Cardiac fibroblast (primary cell): ENCODE measurements around the gene DNAAF8.
A peak's percentile ranks its signal among the peaks of the same experiment; 100 is the strongest.

ENCODE experiments used
- DNase-seq, 2 donors: peaks; one replicate each; pipeline versions ENCODE4 v3.0.0 to v3.0.0-alpha.2; 2010; ENCODE audit warnings: low read depth in 2 of 2
- H3K4me3 ChIP-seq, 2 donors: replicated peaks in 1 of 2; 1 replicate in 1 of 2; 2 replicates in 1 of 2; pipeline ENCODE4 v1.5.1; 2011; ENCODE audit warnings: low read depth in 2 of 2, low read length in 2 of 2, mild to moderate bottlenecking in 2 of 2, moderate library complexity in 1 of 2
- TF ChIP-seq, protein P1 (sequence below): IDR thresholded peaks from one replicate; pipeline ENCODE4 v1.5.1; 2011; ENCODE audit warnings: low read depth, mild to moderate bottlenecking, low read length, inconsistent platforms

DNAAF8 gene

DNA sequence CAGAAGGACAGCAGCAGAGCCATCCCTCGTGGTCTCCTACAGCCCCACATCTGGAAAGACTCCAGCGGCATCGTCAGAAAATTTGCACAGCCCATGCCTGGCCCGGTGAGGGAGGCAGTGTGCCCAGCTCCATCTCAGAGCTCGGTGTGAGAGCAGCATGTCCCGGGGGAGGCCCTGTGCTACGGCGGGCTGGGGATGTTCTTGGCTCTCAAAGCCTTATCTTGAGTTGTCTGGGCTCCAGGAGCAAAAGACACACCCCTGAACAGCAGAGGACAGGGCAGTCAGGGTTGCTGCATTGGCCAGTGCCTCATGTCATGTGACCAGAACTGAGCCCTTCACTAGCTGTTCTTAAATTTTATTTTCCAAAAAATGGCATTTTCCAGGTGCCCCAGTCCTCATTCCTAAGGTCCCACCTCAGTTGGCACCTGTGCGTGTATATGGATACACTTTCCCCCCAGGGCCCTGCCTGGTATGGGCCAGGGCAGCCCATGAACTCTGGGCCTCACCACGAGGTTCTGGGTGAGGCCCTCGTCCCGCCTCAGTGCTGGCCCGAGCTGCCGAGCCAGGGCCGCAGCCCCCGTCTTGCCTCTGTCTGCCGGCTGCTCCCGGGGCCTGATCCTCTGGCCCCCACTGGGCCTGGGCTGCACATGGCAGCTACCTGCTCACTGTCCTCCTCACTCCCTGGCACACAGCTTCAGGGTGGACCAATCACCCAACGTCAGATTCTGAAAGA, 38.0 kb upstream of the DNAAF8 start:
- H3K4me3 ChIP-seq, result no peak overlapping the region
- DNase-seq, result peak in 1 of 2 donors; percentile 51
- TF ChIP-seq, protein P1, sequence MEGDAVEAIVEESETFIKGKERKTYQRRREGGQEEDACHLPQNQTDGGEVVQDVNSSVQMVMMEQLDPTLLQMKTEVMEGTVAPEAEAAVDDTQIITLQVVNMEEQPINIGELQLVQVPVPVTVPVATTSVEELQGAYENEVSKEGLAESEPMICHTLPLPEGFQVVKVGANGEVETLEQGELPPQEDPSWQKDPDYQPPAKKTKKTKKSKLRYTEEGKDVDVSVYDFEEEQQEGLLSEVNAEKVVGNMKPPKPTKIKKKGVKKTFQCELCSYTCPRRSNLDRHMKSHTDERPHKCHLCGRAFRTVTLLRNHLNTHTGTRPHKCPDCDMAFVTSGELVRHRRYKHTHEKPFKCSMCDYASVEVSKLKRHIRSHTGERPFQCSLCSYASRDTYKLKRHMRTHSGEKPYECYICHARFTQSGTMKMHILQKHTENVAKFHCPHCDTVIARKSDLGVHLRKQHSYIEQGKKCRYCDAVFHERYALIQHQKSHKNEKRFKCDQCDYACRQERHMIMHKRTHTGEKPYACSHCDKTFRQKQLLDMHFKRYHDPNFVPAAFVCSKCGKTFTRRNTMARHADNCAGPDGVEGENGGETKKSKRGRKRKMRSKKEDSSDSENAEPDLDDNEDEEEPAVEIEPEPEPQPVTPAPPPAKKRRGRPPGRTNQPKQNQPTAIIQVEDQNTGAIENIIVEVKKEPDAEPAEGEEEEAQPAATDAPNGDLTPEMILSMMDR, result no peak

DNA sequence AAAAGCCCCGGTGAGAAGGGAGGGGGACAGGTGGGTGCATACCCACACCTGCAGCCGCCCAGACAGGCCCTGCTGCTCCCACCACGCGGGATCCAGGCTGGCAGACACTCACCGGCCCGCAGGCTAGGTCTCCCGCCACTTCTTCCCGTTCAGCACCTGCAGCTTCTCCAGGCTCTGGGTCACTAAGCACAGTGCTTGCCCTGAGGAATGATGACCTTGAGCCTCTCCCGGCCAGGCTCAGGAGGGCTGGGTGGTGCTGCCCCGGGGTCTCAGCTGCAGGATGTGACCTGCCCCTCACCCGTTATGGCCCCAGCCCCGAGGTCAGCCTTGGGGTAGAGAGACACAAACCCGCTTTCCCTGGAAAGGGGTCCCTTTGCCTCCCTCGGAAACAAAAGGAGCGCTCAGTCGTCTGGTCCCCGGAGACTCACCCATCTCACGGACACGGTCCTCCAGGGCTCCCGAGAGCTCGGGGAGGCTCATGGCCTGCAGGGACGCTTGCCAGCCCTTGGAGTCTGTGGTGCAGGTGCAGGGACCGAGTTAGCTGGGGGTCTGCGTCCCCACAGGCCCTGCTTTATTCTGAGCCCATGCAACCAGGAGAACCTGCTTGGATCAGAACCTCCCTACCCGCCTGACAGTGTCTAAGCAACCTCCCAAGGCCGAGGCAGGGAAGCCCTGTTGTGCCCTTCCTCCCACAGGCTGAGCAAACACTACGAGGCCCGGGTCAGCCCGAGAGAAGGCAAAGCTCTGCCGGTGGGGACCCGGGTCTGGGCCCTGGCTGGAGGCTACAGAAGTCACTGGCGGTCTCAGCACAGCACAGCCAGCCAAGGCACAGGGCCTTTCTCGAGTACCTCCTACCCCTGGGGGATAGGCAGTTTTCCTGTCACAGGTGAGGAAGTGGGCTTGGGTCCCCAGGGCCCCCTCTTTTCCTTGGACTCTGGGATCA, 37.2 kb upstream of the DNAAF8 start:
- TF ChIP-seq, protein P1, result no peak
- no peak for DNase-seq
- no peak overlapping the region for H3K4me3 ChIP-seq

DNA sequence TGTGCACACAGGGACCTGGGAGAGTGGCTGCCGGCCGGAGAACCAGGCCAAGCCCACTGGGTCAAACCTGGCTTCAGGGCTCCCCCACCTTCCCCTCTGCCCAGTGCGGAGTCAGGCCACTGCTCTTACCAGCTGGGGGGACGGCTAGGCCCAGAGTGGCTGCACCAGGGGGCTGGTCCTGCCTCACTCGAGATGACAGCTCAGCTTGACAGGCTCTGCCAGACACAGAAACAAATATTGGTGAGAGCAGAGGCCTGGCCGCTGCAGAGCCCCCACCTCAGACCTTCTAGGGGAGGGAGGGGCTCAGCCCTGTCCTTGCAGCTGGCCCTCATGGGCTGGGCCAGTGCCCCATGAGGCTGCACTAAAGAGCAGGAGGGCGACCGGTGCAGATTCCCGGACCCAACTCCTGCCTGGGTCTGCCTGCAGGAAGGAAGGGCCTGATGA, 36.5 kb upstream of the DNAAF8 start:
- TF ChIP-seq, protein P1, result no peak
- H3K4me3 ChIP-seq, result no peak overlapping the region
- no peak for DNase-seq

DNA sequence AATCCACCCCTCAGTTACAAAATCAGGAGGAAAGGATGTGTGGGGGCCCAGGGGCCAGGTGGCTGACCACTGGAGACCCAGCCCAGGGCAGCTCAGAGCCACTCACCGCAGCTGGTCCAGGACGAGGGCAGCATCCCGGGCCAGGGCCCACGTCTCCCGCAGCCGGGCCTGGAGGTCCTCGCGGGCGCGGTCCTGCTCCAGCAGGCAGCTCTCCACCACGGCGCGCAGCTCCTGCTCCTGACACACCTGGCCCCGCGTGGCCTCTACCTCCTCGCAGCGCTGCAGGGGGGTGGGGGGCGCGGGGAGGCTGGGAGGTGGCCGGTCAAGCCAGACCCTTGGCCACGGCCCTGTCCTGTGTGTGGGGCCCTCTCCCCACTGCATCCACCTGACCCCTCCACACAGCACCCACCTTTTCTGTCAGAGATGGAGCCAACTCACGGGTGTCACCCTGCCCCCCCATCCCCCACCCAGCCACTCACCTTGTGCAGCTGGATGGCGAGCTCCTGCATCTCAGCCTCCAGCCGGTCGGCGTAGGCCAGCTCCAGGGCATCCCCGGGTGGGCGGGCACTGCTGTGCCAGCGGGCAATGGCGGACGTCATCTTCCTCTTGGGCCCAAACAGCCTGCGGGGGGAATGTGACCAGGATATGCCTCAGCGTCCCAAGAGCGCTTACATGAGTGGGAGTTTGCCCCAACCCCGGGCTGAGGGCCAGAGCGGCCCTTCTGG, 35.9 kb upstream of the DNAAF8 start:
- TF ChIP-seq, protein P1, result no peak
- no peak overlapping the region for H3K4me3 ChIP-seq
- no peak for DNase-seq

DNA sequence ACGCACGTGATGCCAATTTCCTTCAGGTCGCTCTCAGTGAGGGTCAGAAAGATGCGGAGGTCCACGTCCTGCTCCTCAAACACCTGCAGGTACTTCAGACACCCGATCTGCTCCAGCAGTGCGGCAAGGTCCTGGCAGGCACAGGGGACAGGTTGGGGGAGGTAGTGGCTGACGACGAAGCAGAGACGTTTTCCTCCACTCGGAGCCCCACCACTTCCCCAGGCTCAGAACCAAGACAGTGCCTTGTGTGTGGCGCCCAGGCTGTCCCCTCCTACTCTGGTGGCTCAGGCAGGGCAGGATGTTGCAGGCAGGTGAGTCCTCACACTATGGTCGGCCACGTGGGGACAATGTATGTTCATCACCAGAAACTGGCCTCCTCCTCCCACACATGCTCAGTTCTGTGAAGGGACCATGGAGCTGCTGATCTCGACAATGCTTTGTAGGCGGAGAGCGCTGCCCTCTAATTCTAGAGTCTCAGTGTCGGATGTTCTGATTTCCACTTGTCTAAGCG, 35.2 kb upstream of the DNAAF8 start:
- no peak overlapping the region for H3K4me3 ChIP-seq
- TF ChIP-seq, protein P1, result no peak
- no peak for DNase-seq

DNA sequence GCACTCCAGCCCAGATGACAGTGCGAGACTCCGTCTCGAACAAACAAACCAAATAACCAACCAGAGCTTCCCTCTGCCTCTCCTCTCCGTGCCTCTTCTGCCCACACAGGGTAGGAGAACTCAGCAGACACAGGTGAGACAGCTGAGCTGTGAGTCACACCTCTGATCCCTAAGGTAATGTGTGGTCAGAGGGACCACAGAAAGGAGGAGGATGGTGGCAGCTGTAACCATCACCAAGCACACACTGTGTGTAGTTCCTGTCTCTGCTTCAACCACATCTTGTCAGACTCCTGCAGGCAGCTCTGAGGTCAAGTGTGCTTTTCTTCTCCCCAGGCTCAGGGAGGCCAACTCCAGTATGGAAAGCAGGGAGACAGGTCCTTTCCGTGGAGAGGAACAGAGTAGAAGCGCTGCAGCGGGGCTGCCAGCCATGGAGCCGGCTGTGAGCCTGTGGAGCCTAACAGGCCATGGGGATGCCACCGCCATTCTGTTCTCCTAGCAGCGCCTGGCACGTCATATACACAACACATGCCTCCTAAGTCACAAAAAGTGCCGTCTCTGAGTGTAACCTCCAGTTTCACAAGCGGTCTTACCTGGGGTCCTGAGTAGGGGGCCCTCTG, 33.8 kb upstream of the DNAAF8 start:
- no peak for DNase-seq
- TF ChIP-seq, protein P1, result no peak
- no peak overlapping the region for H3K4me3 ChIP-seq
